Activated CD4-positive, alpha-beta T cell treated with anti-CD3 and anti-CD28 coated beads for 1 hour (primary cell): ENCODE measurements around the gene EXT2.
A peak's percentile ranks its signal among the peaks of the same experiment; 100 is the strongest.

Source experiments
- DNase-seq: peaks from one replicate; pipeline ENCODE4 v3.0.0-alpha.2; 2020

Gene EXT2

DNA sequence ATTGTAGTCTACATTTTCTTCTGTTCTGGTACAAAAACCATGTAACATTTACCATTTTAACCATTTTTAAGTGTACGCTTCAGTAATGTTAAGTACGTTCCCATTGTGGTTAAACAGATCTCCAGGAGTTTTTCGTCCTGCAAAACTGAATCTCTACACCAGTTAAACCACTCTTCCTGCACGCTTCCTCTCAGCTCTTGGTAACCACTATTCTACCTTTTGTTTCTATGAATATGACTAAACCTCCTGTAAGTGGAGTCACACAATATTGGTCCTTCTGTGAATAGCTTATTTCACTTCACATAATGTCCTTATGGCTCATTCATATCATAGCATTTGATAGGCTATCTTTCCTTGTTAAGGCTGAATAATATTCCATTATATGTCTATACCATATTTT is 7.1 kb upstream of the EXT2 start:
- DNase-seq: no peak

DNA sequence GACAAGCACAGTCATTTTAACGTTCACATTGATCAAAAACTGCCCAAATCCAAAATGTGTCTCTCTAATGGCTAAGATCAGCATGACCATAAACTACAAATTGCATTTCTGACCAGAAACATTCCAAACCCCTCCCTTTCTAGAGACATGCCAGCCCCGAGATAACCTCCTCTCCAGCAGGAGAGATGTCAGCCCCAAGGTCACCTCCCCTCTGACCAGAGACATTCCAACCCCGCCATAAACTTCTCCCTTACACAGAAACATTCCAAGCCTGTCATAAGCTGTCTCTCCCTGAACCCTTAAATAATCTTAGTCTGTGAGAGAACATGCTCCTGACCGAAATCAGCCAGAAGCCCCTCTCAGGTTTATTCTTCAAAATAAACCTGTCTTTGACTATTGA is 6.6 kb upstream of the EXT2 start:
- DNase-seq: no peak

DNA sequence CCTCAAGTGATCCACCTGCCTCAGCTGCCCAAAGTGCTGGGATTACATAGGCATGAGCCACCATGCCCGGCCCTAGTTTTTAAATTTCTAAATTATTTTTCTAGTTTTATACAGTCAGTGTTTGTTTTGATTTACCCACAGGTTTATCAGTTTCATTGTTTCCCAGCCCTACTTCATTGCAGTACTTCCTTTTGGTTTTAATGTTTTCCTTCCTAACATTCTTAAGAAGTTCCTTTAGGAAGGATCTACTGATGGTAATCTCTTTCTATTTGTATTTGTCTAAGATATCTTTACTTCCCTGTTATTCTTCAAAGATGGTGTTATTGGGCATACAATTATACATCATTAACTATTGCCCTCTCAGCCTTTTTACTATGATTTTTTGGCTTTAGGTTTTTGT is 4.9 kb upstream of the EXT2 start:
- DNase-seq: no peak

DNA sequence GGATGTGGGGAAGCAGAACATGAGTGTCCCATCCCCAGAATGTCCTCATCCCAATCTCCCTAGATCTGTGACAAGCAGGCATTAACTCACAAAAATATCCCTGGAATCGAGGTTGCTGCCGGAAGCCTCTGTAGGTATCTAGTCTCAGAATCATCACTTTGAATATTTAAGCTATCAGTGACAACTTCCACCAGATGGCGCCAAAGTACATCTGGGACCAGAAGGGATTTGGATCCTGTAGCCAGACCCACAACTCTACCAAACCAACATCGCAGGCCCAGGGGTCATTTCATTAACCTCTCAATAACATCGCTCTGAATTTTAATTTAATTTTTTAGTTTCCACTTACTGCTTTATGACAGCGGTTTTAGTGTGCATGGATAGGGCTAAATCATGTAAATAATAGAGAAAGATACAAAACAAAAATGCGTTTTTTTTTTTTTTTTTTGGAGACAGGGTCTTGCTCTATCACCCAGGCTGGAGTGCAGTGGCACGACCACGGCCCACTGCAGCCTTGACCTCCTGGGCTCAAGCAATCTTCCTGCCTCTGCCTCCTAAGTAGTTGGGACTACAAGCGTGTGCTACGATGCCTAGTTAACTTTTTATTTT is 1.1 kb upstream of the EXT2 start:
- DNase-seq: peak; percentile 48

DNA sequence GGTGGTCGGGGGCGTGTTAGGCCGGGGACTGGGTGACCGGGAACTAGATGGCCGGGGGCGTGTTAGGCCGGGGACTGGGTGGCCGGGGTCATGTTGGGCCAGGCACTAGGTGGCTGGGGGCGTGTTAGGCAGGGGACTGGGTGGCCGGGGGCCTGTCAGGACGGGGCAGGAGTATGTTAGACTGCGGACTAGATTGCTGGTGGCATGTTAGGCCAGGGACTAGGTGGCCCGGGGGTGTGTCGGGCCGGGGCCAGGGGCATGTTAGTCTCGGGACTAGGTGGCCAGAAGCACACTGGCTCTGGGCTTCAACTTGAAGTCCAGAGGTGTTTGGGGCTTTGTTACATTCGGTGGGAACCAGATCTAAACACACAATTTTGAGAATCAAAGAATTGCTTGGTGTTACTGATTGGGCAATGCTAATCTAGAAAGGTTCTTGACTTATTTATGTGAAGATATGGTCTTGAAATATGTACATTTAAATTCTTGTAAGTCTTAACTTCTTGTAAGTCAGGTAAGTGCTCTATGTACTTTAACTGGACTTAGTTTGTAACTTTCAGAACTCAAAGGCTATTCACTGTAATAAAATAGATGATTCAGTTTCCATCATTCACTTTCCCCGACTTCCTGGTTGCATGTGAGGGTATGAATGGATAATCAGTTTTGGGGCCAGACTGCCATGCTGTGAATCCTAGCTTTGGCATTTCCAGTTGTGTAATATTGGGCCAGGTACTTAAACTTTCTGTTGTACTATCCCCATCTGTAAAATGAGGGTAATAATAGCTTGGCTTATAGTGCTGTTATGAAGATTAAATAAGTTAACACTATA is 1.1 kb downstream of the EXT2 start:
- no peak for DNase-seq

DNA sequence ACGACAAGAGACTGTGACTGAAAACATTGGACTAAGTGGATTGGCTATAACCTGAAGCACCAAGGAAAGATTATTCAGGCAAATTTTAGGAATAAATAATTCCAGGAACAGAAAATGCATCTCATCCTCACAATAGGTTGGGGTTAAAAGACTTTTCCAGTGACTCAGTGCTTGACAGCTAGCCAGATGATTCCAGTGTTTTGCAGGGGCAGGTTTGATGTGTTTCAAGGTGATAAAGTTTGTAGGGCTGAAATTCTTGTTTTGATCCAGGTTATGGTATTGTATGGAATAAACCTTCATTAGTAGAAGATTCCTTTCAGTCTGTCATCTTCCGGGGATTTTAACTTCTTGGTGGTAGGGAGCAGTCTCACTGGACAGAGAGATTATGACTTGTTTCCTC is 2.3 kb downstream of the EXT2 start:
- DNase-seq: no peak

DNA sequence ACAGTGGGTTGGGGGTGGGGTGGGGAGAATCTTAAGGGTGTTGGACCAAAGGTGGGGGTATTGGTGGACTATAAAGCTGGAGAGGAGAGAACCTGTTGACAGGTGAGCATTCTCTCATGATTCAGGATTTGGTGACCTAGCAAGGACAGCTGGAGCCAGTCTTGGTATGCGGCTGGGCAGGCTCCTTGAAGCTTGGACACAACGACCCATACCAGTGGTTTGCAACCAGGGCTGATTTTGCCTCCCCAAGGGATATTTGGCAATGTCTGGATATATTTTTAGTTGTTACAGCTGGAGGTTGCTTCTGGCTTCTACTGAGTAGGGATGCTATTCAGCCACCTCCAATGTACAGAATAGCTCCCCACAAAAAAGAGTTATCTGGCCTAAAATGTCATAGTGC is 5.6 kb downstream of the EXT2 start:
- no peak for DNase-seq

DNA sequence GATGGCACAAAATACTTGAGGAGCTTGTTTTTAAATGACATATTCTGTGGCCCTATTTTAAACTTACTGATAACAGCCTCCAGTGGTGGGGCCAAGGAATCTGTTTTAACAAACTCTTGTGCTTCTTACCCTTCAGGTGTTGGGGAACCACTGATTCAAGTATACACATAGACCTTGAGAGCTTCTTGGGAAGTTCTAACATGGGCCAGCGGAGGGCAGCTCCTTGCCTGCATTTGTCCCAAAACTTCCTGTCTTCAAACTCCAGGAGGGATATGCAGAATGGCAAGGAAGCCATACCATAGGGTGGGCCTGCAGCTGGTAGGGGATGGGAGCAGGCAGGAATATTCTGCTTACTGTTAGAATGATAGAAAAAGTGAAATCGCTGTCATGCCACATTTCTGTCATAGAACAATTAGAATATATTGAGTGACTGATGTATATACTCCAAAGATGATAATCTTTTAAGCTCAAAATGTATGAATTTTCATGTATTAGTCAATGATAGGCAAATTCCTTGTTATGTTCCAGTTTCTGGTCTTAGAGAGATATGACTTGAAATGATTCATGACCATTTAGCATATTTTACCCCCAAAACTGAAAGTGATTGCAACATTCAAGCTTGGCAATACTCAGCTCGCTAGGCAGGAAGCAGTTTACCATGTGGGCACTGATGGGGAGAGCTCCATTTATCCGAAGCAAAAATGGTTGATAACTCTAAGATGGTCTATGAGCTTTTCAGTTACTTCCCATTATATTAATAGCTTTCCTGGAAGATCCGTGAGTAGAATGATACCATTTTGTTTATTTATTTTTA is 9.2 kb downstream of the EXT2 start:
- DNase-seq: no peak

DNA sequence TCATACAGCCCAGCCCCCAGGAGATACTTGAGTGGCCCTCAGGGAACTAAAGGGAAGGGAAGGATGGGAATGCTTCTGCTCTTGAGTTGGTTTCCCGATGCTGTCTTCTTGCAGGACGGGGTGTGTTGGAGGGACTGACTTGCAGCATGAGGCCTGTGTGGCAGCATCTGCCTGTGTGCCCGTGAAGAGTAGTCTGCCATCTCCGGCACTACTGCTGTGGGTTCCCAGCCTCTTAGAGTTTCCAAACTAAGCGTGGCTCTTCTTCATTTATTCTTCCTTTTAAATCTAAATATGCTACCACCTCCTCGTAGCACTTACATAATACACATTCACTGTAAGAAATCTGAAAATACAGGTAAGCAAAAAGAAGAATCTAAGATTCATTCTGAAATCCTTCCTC is 12.8 kb downstream of the EXT2 start:
- DNase-seq: no peak

DNA sequence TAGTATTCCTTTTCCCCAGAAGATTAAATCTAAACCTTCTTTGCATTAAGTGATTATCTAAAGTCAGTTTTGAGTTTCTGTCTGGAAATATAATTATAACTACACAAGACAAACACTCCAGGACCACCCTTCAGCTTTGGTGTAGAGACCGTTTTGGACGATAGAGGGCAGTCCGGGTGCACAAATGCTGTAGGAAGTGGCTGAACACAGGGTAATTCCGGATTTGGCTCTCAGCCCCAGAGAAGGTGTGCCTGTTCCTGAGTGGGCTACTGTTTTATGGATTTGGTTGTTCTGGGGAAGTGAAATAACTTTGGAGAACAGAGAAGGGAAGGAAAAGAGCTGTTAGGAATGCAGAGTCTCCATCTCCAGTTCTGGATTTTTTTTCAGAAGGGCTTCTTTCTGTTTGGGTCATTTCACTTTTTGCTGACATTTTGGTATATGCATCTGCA is 14.8 kb downstream of the EXT2 start:
- peak; percentile 14 for DNase-seq

DNA sequence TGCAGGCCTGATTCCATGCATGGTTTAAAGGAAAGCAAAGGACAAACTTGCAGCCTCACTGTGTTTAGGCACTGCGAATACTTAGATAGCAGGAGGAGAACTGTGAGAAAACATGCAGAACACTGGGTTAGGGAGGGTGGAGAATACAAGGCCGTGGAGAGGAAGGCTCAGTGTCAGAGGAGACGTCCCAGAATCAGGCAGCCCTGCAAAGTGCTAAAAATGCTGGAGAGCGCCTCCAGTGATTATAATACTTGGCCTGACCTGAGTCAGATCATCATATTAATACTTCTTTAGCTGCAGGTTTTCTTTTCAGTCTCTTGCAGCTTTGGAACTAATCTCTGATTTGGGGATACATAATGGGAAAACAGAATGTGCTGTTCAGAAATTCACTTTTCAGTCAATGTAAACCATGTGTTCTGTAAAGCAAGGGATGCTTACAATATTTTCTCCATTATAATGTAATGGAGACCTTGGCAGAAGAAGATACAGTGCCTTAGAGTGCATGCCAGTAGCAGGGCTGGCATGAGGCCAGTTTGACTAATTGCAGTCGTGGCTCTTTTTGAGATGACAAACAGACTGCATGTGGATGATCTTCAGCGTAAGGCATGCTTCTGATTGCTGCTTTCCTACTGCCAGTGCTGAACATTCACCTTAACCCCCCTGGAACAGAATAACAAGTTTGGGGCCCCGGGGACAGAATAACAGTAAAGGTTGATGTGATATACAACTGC is 16.8 kb downstream of the EXT2 start:
- DNase-seq: no peak

DNA sequence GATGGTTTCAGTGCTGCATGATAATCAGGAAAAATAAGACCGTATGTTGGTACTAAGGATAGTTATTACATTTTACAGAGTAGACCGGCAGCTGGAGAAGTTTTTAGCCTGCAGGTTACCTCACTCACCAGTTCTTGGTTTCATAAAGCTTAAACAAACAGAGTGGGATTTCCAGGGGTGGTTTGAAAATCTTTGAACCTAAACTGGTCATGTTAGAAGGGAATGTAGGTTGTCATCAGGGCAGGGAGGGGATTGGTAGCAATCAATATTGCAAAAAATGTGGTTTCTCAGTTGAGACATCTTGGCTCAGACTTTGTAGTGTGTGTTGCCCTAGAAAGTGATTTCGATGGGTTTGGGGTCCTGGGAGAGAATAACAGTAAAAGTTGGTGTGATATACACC is 17.5 kb downstream of the EXT2 start:
- no peak for DNase-seq

DNA sequence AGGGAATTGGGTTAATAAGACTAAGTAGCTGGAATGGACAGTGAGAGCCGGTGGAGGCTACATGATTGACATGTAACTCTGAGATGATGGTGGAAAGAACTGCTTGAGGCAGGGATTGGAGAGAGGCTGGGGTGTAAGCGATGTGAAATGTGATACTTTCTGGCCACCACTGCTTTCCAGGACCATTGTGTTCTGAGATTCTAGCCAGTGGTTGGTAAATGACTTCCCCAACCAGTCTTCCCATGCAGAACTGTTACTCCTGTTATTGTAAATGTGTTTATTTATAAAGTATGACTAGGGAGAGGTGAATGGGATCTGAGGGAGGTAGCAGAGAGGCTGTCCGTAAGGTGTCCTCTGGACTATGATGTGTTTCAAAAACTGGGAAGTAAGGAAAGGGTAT is 18.1 kb downstream of the EXT2 start:
- no peak for DNase-seq

DNA sequence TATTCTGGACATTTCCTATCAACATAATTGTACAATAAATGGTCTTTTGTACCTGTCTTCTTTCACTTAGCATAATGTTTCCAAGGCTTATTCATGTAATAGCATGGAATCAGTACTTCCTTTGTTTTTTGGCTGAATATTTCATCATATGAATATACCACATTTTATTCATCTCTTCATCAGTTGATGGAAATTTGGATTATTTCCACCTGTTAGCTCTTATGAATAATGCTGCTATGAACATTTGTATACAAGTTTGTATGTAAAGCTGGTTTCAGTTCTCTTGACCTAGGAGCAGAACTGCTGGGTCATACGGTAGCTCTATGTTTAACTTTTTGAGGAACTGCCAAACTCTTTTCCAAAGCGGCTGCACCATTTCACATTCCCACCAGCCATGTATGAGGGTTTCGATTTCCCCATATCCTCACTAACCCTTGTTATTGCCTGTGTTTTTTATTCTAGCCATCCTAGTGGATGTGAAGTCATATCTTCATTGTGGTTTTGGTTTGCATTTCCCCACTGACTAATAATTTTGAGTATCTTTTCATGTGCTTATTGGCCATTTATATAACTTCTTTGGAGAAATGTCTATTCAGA is 20.9 kb downstream of the EXT2 start:
- no peak for DNase-seq

DNA sequence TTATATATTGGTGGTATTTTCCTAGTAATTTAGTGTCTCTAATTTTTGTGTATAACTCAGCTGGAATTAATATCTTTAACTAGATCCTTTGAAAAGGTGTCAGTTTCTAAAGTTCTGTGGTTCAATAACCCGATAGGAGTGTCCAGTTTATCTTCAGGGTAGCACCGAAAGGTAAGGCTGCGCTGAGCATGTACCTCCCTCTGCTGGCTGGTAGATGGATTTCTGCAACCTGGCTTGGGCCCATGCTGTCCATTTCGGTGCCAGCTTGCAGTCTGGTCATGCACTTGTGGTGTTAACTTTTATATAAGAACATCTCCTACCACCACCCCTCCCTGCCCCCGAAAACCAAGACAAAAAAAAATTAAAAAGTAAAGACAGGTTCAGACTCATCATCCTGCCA is 24.7 kb downstream of the EXT2 start:
- no peak for DNase-seq

DNA sequence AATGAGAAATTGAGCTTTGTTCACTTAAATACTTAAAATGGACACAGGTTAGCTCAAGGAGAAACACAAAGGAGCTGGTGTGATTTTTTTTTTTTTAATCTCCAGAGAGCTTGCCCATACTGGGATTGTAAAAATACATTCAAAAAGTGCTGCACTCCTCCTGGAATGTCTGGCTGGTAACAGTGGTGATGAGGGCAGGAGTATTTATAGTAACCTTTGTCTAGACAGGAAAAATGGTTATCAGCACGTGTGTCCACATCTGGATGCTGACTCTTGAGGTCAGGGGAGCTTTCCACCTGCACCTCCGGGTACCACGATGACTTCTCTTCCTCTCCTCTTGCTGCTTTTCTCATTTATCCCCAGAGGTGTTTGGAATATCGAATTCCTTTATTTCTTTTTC is 30.1 kb downstream of the EXT2 start:
- DNase-seq: no peak

DNA sequence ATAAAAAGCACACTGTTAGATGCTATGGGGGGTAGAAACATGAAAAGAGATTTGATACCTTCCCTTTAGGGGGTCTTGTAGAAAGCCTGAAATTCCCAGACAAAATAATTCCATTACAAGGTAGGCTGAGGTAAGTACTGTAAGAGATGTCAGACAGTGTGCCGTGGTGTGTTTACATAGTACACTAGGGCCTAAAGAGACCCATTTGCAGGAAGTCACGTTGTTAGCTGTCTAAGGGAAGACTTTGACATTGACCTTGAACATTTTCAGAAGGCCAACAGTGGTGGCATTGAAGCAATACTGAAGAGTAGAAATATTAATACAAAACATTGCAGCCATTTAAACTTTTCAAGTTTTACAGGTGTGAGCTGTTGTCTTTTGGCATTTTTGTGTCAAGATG is 30.8 kb downstream of the EXT2 start:
- DNase-seq: no peak

DNA sequence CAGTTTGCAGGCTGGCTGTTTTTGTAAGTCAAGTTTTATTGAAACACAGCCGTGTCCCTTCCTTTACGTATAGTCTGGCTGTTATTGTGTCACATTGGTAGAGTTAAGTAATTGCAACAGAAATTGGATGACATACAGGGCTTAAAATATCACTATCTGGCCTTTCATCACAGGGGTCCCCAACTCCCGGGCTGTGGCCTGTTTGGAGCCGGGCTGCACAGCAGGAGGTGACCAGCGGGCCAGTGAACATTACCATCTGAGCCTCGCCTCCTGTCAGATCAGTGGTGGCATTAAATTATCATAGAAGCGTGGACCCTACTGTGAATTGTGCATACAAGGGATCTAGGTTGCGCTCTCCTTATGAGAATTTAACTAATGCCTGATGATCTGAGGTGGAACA is 31.7 kb downstream of the EXT2 start:
- no peak for DNase-seq

DNA sequence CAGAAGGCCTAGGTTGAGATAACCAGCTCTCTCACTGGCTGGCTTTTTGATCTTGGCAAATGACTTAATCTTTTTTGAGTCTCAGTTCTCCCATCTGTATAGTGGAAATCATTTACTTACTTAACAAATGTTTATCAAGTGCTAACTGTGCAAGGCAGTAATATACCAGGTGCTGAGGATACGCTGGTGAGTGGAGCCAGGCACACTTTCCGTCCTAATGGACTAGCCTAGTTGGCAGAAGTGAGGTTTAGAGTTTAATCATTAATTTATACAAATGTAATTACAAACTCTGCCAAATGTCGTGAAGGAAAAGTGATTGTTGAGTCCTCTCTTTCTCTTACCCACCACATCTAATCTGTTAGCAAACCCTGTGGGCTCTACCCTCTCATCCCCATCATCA is 33.3 kb downstream of the EXT2 start:
- DNase-seq: no peak

DNA sequence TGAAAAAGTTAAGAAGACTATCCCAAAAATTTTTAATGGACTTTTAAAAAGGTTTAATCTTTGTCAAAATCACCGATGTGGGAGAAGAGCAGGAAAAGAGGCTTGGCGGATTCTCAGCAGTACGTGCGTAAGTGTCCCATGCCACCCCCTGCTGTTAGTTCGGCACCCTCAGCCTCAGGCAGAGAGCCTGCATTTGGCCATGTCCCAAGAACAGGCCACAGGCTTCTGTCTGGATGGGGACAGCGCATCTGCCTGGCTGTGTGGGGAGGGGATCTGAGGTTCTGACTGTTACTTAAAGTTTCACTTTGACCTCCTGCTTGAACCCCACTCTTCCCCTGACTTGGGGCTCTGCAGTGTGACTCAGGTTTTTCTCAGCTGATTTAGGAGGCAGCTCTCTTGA is 35.3 kb downstream of the EXT2 start:
- DNase-seq: no peak

DNA sequence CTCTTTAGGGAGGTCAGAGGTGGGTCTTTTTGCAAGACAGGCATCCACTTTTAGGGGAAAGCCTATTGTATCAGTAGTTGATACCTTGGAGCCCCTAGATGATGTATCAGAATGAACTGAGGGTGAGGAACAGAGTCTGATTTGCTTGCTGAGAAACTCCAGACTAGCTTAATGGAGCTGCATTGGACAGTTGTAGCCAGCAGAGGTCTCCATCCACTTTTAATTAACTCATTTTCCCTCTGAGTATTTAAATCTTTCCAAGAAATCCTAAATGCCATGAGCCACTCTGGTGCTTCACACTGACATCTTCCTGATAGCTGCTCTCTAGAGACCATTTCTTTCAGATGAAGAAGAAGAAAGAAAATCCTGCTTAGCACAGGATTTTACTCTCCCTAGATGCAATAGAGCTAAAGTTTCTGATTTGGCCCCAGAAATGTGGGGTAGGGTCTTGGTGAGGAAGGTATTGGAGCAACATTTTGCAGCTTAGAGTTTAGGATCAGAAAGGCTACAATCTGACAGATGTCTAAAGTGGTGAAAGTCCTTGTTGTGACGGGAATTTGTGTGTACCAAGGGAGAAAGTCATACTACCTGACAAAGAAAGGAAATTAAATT is 38.0 kb downstream of the EXT2 start:
- no peak for DNase-seq

DNA sequence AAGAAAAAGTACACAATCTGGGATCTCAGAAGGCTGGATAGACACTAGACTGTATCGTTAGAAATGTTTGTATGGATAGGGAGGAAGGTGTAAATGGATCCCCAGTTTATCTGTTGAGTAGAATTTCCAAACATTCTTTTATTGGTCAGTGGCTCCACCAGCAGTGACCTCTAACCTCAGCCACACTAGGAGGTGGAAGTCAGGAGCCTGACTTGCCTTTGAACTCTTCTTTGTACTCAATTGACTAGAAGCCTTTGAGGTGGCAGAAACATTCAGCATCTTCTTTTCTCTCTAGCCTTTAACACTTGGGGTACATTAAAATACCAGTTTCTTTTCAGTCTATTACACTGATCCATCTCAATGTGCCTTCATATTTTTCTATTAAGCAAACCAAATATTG is 39.1 kb downstream of the EXT2 start:
- DNase-seq: no peak
